ENCODE results near the gene LDLRAD1. TPM values are rescaled to one million over a fixed set of nuclear protein-coding genes. Genes with fewer than 3 reads are reported as not detected.
"Not testable (repeated sequence)": the region's sequence is repeated elsewhere in the genome, so short reads cannot be mapped to it uniquely, and the experiment has no call there.

LDLRAD1 gene
- total and polyA plus RNA-seq, 2 of the 13 experiments (the other 11 are each of a cell fraction or from before 2014, with no cell fraction given) = 2.5 to 14.0 TPM

DNA sequence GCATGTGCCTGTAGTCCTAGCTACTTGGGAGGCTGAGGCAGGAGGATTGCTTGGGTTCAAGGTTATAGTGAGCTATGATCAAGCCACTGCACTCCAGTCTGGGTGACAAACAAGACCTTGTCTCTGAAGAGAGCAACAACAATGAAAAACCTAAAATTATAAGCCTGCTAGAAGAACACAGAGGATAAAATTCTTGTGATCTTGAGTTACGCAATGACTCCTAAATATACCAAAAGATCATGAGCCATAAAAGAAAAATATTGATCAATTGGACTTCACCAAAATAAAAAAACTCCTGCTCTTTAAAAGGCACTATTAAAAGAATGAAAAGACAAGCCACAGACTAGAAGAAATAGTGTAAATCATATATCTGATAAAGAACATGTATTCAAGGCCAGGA lies 22.3 kb downstream of the LDLRAD1 start:
- ChIA-PET POLR2A (no interaction called here), CTCF (ENCODE audit: low intra/inter-chr PET ratio, low total read pairs) (no interaction called here)
- Histone ChIP-seq H3K4me1 (ENCODE audit: insufficient read depth, low read length) (no peaks in the 10 kb centered on the region), H3K4me3 (replicated peaks in 1 of 3; ENCODE audit: insufficient read depth in 1 of 3, low read depth in 2 of 3, low read length in 3 of 3) (no peak overlapping the region), H3K27me3 (ENCODE audit: control insufficient read depth in 1 of 2, insufficient read depth in 2 of 2, low read length in 2 of 2) (no peaks in the 10 kb centered on the region), H3K9me3 (ENCODE audit: low read length) (no peaks in the 10 kb centered on the region), H3K9ac (ENCODE audit: insufficient read depth, low read depth, low read length) (no peak overlapping the region), H4K20me1 (ENCODE audit: insufficient read depth, low read length) (no peaks in the 10 kb centered on the region), H3K79me2 (ENCODE audit: insufficient read depth, low read length) (no peaks in the 10 kb centered on the region), H2AFZ (ENCODE audit: low read length) (no peak overlapping the region), H3K4me2 (ENCODE audit: low read depth, low read length) (no peak overlapping the region), H3K36me3 (replicated peaks in 1 of 2; ENCODE audit: control insufficient read depth in 1 of 2, insufficient read depth in 2 of 2, low read length in 2 of 2) (no peaks in the 10 kb centered on the region), H3K27ac (ENCODE audit: extremely low read length, insufficient read depth, low read length) (no peak overlapping the region)
- no TSS peak for BruUV-seq (replicated peaks)
- TF ChIP-seq CEBPB (IDR thresholded peaks at IDR 0.05; ENCODE audit: borderline replicate concordance, low read depth, low read length) = 0 out of 2 replicates have a peak, but pooled peaks have one; percentile 58
- no peak for TF ChIP-seq ZNF10 (CRISPR knock-in tag; IDR thresholded peaks at IDR 0.05; ENCODE audit: borderline replicate concordance, low read depth)
- DNase-seq (ENCODE audit: low spot score) (no peak), FAIRE-seq (no peak), ATAC-seq (no peak)
- WGBS (ENCODE audit: low lambda C conversion rate) = 98% methylated on average over 1 of the region's 1 CpG
- in situ Hi-C loops (cut with HindIII; ENCODE audit: extremely low pct_ligation_motif_present, low pct_unique_long_range_greater_than_20kb) (no loop called here), intact Hi-C loops (cut with micrococcal nuclease; ENCODE audit: unreplicated experiment) (no loop called here)

DNA sequence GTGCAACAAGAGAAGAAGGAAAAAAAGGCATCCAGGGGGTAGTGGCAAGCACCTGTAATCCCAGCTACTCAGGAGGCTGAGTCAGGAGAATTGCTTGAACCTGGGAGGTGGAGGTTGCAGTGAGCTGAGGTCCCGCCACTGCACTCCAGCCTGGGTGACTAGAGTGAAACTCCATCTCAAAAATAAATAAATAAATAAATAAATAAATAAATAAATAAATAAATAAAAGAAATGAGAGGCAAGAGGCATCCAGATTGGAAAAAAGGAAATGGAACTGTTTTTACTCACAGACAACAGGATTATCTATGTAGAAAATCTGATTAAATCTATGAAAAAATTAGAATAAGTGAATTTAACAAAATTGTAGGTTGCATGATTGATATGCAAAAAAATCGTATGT lies 23.5 kb downstream of the LDLRAD1 start:
- H3K4me2 ChIP-seq (ENCODE audit: low read depth, low read length); DNase-seq (ENCODE audit: low spot score); BruUV-seq (replicated peaks); H3K27me3 ChIP-seq (ENCODE audit: control insufficient read depth in 1 of 2, insufficient read depth in 2 of 2, low read length in 2 of 2); CTCF ChIA-PET (ENCODE audit: low intra/inter-chr PET ratio, low total read pairs); H3K9me3 ChIP-seq (ENCODE audit: low read length); POLR2A ChIA-PET; H3K79me2 ChIP-seq (ENCODE audit: insufficient read depth, low read length); ATAC-seq; in situ Hi-C loops (cut with HindIII; ENCODE audit: extremely low pct_ligation_motif_present, low pct_unique_long_range_greater_than_20kb); H2AFZ ChIP-seq (ENCODE audit: low read length); H3K9ac ChIP-seq (ENCODE audit: insufficient read depth, low read depth, low read length); H3K4me3 ChIP-seq (replicated peaks in 1 of 3; ENCODE audit: insufficient read depth in 1 of 3, low read depth in 2 of 3, low read length in 3 of 3); H3K27ac ChIP-seq (ENCODE audit: extremely low read length, insufficient read depth, low read length); H4K20me1 ChIP-seq (ENCODE audit: insufficient read depth, low read length); H3K4me1 ChIP-seq (ENCODE audit: insufficient read depth, low read length); H3K36me3 ChIP-seq (replicated peaks in 1 of 2; ENCODE audit: control insufficient read depth in 1 of 2, insufficient read depth in 2 of 2, low read length in 2 of 2); FAIRE-seq: not testable (repeated sequence)
- intact Hi-C loops (cut with micrococcal nuclease; ENCODE audit: unreplicated experiment) = loop anchor here (5.0 kb wide), 1 partner anchor 33 kb away; no protein-coding TSS in a partner anchor
- 50% methylated on average over 2 of the region's 2 CpGs for WGBS (ENCODE audit: low lambda C conversion rate)

All from HepG2 (cell line).